IMR-90 (cell line): ENCODE data around the gene RAD51B. TPM values are rescaled to one million over a fixed set of nuclear protein-coding genes. Genes with fewer than 3 reads are reported as not detected.

Experiments used
- ATAC-seq: fragments of 200-7000 bp; cut with Tn5 transposase; 2 replicates; pipeline ENCODE4 v1.9.1; 2020; ENCODE audit warnings: low read depth, mild to moderate bottlenecking, moderate library complexity
- BruUV-seq: library from RNA; stranded (reverse); fragments of 400-500 nt; replicated peaks from 2 replicates; lab custom pipeline; 2021; lab: Mats Ljungman, UMichigan
- CTCF ChIA-PET: fragments of 300-600 bp; formaldehyde crosslinking; extraction: SDS; loops from one replicate; lab custom pipeline; 2021; ENCODE audit warnings: antibody characterized with exemption; lab: Yijun Ruan, JAX
- POLR2A ChIA-PET: fragments of 300-600 bp; sonication (Branson Sonifier 250); formaldehyde crosslinking; loops from one replicate; lab custom pipeline; 2022; ENCODE audit warnings: antibody characterized with exemption; ENCODE audit not compliant: unreplicated experiment; lab: Charles Lee
- DNase-seq: peaks from one replicate; pipeline ENCODE4 v3.0.0; 2013
- H2AFZ ChIP-seq: replicated peaks from 2 replicates; pipeline ENCODE3; 2013; ENCODE audit warnings: low read length, mild to moderate bottlenecking; ENCODE audit not compliant: poor library complexity
- H2AK5ac ChIP-seq: 2 replicates; pipeline ENCODE4 v1.6.1; 2013; ENCODE audit warnings: low read depth, low read length, inconsistent platforms
- H2AK9ac ChIP-seq: replicated peaks from 2 replicates; pipeline ENCODE3; 2013; ENCODE audit warnings: mild to moderate bottlenecking, low read depth, low read length, moderate library complexity; ENCODE audit not compliant: poor library complexity
- H2BK120ac ChIP-seq: 2 replicates; pipeline ENCODE4 v1.6.1; 2013; ENCODE audit warnings: low read depth, low read length, inconsistent platforms
- H2BK15ac ChIP-seq: 3 replicates; pipeline ENCODE4 v1.6.1; 2013; ENCODE audit warnings: low read depth, low read length, inconsistent platforms
- H2BK20ac ChIP-seq: 2 replicates; pipeline ENCODE4 v1.6.1; 2013; ENCODE audit warnings: low read depth, mild to moderate bottlenecking, inconsistent platforms, low read length, moderate library complexity
- H2BK5ac ChIP-seq: 2 replicates; pipeline ENCODE4 v1.6.1; 2013; ENCODE audit warnings: mild to moderate bottlenecking, low read depth, low read length, inconsistent platforms; ENCODE audit not compliant: poor library complexity, severe bottlenecking
- H3K14ac ChIP-seq: replicated peaks from 2 replicates; pipeline ENCODE4 v1.6.1; 2013; ENCODE audit warnings: low read depth, low read length, inconsistent platforms
- H3K18ac ChIP-seq: 2 replicates; pipeline ENCODE4 v1.6.1; 2013; ENCODE audit warnings: low read depth, low read length, control low read depth
- H3K23ac ChIP-seq: 2 replicates; pipeline ENCODE4 v1.6.1; 2013; ENCODE audit warnings: low read depth, low read length, inconsistent platforms
- H3K27ac ChIP-seq: 2 replicates; pipeline ENCODE4 v1.5.1; 2013; ENCODE audit warnings: mild to moderate bottlenecking, control low read depth, low read length; ENCODE audit not compliant: insufficient read depth
- H3K27me3 ChIP-seq: 2 replicates; pipeline ENCODE4 v1.6.1; 2013; ENCODE audit warnings: low read length; ENCODE audit not compliant: control insufficient read depth, insufficient read depth
- H3K36me3 ChIP-seq: 2 replicates; pipeline ENCODE4 v1.6.1; 2013; ENCODE audit warnings: low read length, mixed read lengths; ENCODE audit not compliant: control insufficient read depth, insufficient read depth
- H3K4ac ChIP-seq: 2 replicates; pipeline ENCODE4 v1.6.1; 2013; ENCODE audit warnings: low read depth, low read length, inconsistent platforms
- H3K4me1 ChIP-seq: 2 replicates; pipeline ENCODE4 v1.6.1; 2013; ENCODE audit warnings: low read length, mixed read lengths; ENCODE audit not compliant: control insufficient read depth, insufficient read depth
- H3K4me2 ChIP-seq: 2 replicates; pipeline ENCODE4 v1.6.1; 2013; ENCODE audit warnings: low read depth, mild to moderate bottlenecking, control low read depth, low read length, moderate library complexity
- H3K4me3 ChIP-seq: 2 replicates; pipeline ENCODE4 v1.5.1; 2013; ENCODE audit warnings: low read depth, mild to moderate bottlenecking, control low read depth, low read length, moderate library complexity; ENCODE audit not compliant: insufficient read depth
- H3K56ac ChIP-seq: 2 replicates; pipeline ENCODE4 v1.6.1; 2013; ENCODE audit warnings: low read length, inconsistent platforms; ENCODE audit not compliant: insufficient read depth; ENCODE audit errors: extremely low read depth
- H3K79me1 ChIP-seq, 2 experiments: 2 replicates each; pipeline ENCODE4 v1.6.1; 2013; ENCODE audit warnings: low read length in 2 of 2, inconsistent platforms in 1 of 2, low read depth in 1 of 2
- H3K9ac ChIP-seq: 2 replicates; pipeline ENCODE4 v1.6.1; 2013; ENCODE audit warnings: low read depth, low read length, control low read depth
- H3K9me1 ChIP-seq: 2 replicates; pipeline ENCODE4 v1.6.1; 2013; ENCODE audit warnings: low read length, inconsistent platforms; ENCODE audit not compliant: insufficient read depth
- H3K9me3 ChIP-seq: 2 replicates; pipeline ENCODE4 v1.6.1; 2013; ENCODE audit warnings: low read length; ENCODE audit not compliant: control insufficient read depth, insufficient read depth
- H4K20me1 ChIP-seq: 2 replicates; pipeline ENCODE4 v1.6.1; 2013; ENCODE audit warnings: low read length, inconsistent platforms; ENCODE audit not compliant: insufficient read depth
- H4K5ac ChIP-seq: 2 replicates; pipeline ENCODE4 v1.6.1; 2013; ENCODE audit warnings: mild to moderate bottlenecking, low read depth, low read length, control low read depth
- H4K8ac ChIP-seq, 2 experiments: 2 replicates each; pipeline ENCODE4 v1.6.1; 2013; ENCODE audit warnings: low read depth in 2 of 2, low read length in 2 of 2, control low read depth in 1 of 2, inconsistent platforms in 1 of 2
- H4K91ac ChIP-seq: 2 replicates; pipeline ENCODE4 v1.6.1; 2013; ENCODE audit warnings: low read depth, low read length, inconsistent platforms; ENCODE audit not compliant: insufficient read depth
- CEBPB ChIP-seq: IDR thresholded peaks from 2 replicates; pipeline ENCODE4 v1.6.1; 2012; ENCODE audit warnings: low read depth, low read length, improper control_type of control experiment
- CHD1 ChIP-seq: IDR thresholded peaks from 2 replicates; pipeline ENCODE4 v1.6.1; 2012; ENCODE audit warnings: low read depth, low read length, improper control_type of control experiment
- FOS ChIP-seq: fragments of 150-350 bp; IDR thresholded peaks from 2 replicates; pipeline ENCODE4 v1.6.1; 2016; ENCODE audit warnings: low read depth, low read length
- MAZ ChIP-seq: IDR thresholded peaks from 2 replicates; pipeline ENCODE4 v1.6.1; 2012; ENCODE audit warnings: low read depth, mild to moderate bottlenecking, low read length, improper control_type of control experiment, moderate library complexity, borderline replicate concordance
- MXI1 ChIP-seq: IDR thresholded peaks from 2 replicates; pipeline ENCODE4 v1.6.1; 2012; ENCODE audit warnings: low read depth, mild to moderate bottlenecking, low read length, moderate library complexity, borderline replicate concordance
- POLR2A ChIP-seq: IDR thresholded peaks from 2 replicates; pipeline ENCODE4 v1.6.1; 2012; ENCODE audit warnings: mild to moderate bottlenecking, low read depth, low read length
- RCOR1 ChIP-seq: IDR thresholded peaks from 2 replicates; pipeline ENCODE4 v1.6.1; 2012; ENCODE audit warnings: mild to moderate bottlenecking, low read length, improper control_type of control experiment; ENCODE audit not compliant: insufficient replicate concordance
- RFX5 ChIP-seq: IDR thresholded peaks from 2 replicates; pipeline ENCODE4 v1.8.0; 2012; ENCODE audit warnings: low read depth, mild to moderate bottlenecking, low read length, moderate library complexity
- SMC3 ChIP-seq: fragments of 150-350 bp; IDR thresholded peaks from 2 replicates; pipeline ENCODE4 v1.6.1; 2016; ENCODE audit warnings: low read depth, mild to moderate bottlenecking, antibody characterized with exemption, low read length, moderate library complexity
- WGBS, 2 experiments: methylation state at CpG; one replicate each; pipeline versions ENCODE4 v1.1.5 to v1.1.7; 2013; ENCODE audit warnings: missing lambda C conversion rate in 2 of 2; ENCODE audit not compliant: insufficient read length in 1 of 2; ENCODE audit errors: extremely low coverage in 2 of 2; 5-methylcytosine and 5-hydroxymethylcytosine counted together
- dilution Hi-C: fragments of 300-500 bp; cut with HindIII; formaldehyde crosslinking; loops from one replicate; pipeline ENCODE4 v1.14.3; 2018; ENCODE audit warnings: low sequenced_read_pairs; ENCODE audit not compliant: unreplicated experiment
- in situ Hi-C: fragments of 300-500 bp; cut with MboI; formaldehyde crosslinking; loops from 3 replicates; pipeline ENCODE4 v1.14.3; 2019; ENCODE audit warnings: low sequenced_read_pairs, inconsistent platforms, mixed read lengths
- intact Hi-C: fragments of 100-400 bp; cut with micrococcal nuclease; formaldehyde crosslinking; loops from 2 replicates; pipeline ENCODE4 v1.10.0; 2022
- polyA plus RNA-seq, 3 experiments: library from polyadenylated mRNA; depleted of rRNA; stranded (reverse); fragments of >200 nt; gene quantifications; 2 replicates each; pipeline ENCODE4 v1.2.3, GENCODE V29; 2012; ENCODE audit warnings: low replicate concordance in 1 of 3
- total RNA-seq: library from RNA; depleted of rRNA; stranded (reverse); fragments of >200 nt; gene quantifications from 2 replicates; pipeline ENCODE4 v1.2.3, GENCODE V29; 2012
- TF ChIP-seq, protein P1 (sequence below): fragments of 150-350 bp; IDR thresholded peaks from 2 replicates; pipeline ENCODE4 v1.6.1; 2017; ENCODE audit warnings: mild to moderate bottlenecking, antibody characterized with exemption, low read length, low read depth

RAD51B gene
- total and polyA plus RNA-seq, 2 of the 4 experiments (the other 2 are of a cell fraction), result 5.1 to 18.8 TPM

DNA sequence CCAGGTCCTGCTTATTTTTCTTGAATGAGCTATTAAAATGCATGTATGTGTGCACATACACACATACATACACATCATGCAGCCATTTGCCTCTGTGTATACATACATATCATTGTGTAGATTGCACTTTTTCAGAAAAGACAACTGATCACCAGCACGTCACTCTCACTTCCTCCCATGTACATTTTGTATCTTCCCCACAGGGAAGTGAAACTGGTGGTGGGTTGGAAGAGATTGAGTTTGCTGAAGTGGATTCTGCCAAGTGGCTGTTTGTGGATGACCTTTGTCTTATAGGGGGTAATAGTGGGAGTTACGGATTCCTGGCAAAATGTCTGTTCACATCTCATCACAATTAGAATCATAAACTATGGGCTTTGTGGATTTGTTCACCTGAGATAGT, 448.6 kb downstream of the RAD51B start (continued):
- TF ChIP-seq, protein P1, sequence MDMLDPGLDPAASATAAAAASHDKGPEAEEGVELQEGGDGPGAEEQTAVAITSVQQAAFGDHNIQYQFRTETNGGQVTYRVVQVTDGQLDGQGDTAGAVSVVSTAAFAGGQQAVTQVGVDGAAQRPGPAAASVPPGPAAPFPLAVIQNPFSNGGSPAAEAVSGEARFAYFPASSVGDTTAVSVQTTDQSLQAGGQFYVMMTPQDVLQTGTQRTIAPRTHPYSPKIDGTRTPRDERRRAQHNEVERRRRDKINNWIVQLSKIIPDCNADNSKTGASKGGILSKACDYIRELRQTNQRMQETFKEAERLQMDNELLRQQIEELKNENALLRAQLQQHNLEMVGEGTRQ, result no peak
- TF ChIP-seq RCOR1, result no peak

DNA sequence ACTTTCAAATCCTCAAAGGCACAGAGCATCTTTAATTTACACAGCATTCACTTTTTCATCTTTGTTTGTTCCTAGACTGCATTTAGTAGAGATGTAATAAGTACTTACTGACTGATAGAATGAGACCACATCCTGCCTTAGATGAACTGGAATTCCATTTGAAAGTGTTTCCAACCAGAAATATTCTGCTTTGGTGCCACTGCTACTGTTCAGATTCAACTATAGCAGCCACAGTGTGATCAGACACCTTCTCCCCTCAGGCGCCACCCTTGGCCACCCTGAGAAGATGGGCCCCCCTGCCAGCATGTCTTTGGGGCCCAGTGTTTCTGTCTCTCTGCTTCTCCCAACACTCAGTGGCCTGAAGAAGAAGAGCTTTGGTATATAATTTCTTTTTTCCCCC, 449.1 kb downstream of the RAD51B start:
- H3K27ac ChIP-seq, result no peak overlapping the region
- no peak for TF ChIP-seq CHD1
- TF ChIP-seq POLR2A, result no peak
- TF ChIP-seq CEBPB, result no peak
- TF ChIP-seq SMC3, result no peak
- no peak for TF ChIP-seq RCOR1
- no peak for TF ChIP-seq FOS
- TF ChIP-seq MXI1, result no peak
- TF ChIP-seq MAZ, result no peak
- TF ChIP-seq RFX5, result no peak
- no peak for DNase-seq
- no peak overlapping the region for H4K5ac ChIP-seq
- intact Hi-C loops (no loop called here), in situ Hi-C loops (no loop called here), dilution Hi-C loops (no loop called here)
- H3K4me1 ChIP-seq, result 0 out of 2 replicates have a peak, but pooled peaks cover 4% of the 10 kb centered on the region
- H2AK5ac ChIP-seq, result no peak overlapping the region
- no peak overlapping the region for H2BK120ac ChIP-seq
- H4K8ac ChIP-seq, result no peak overlapping the region
- no peaks in the 10 kb centered on the region for H3K27me3 ChIP-seq
- H2BK15ac ChIP-seq, result no peak overlapping the region
- BruUV-seq, result no TSS peak
- no peak overlapping the region for H3K56ac ChIP-seq
- no peaks in the 10 kb centered on the region for H3K9me1 ChIP-seq
- no peak overlapping the region for H2AFZ ChIP-seq
- H3K79me1 ChIP-seq, result no peaks in the 10 kb centered on the region
- H3K9ac ChIP-seq, result no peak overlapping the region
- no peak overlapping the region for H3K18ac ChIP-seq
- H2BK5ac ChIP-seq, result no peak overlapping the region
- no peak overlapping the region for H2AK9ac ChIP-seq
- no peak overlapping the region for H3K4me2 ChIP-seq
- H4K20me1 ChIP-seq, result no peaks in the 10 kb centered on the region
- H4K91ac ChIP-seq, result no peak overlapping the region
- no peak overlapping the region for H3K4me3 ChIP-seq
- ChIA-PET POLR2A (no interaction called here), CTCF (no interaction called here)
- H3K36me3 ChIP-seq, result no peaks in the 10 kb centered on the region
- no peak overlapping the region for H3K23ac ChIP-seq
- ATAC-seq, result no peak
- H2BK20ac ChIP-seq, result no peak overlapping the region
- H3K14ac ChIP-seq, result no peak overlapping the region
- no peaks in the 10 kb centered on the region for H3K9me3 ChIP-seq
- WGBS, 2 experiments, result no CpG with 5 or more reads among the region's 1 CpG
- H3K4ac ChIP-seq, result no peak overlapping the region
